Measurements from ENCODE around the gene MYG1.

Gene MYG1

GRCh38 chr12:53300187-53300586 lies 692 bp downstream of the MYG1 start:
- peak overlapping the region; percentile 91 for H3K4me3 ChIP-seq (ENCODE audit: low read depth, low read length)

GRCh38 chr12:53302903-53303302 lies 3.4 kb downstream of the MYG1 start:
- no peak overlapping the region for H4K8ac ChIP-seq (ENCODE audit: low read depth, low read length)

More at GRCh38 chr12:53300187-53300586, 692 bp downstream of the MYG1 start:
- Histone ChIP-seq H3K4ac (ENCODE audit: low read depth, low read length) (peak overlapping the region; percentile 37), H3K9me3 (ENCODE audit: insufficient read depth, low read depth, low read length) (peaks cover 3% of the 10 kb centered on the region), H4K12ac (ENCODE audit: low read depth, low read length) (peak overlapping the region; percentile 66), H3K14ac (ENCODE audit: low read length) (peak overlapping the region; percentile 66), H3K79me2 (ENCODE audit: control insufficient read depth, insufficient read depth, low read length, poor library complexity) (peaks cover 9% of the 10 kb centered on the region), H3K9ac (ENCODE audit: low read length) (peak overlapping the region; percentile 80), H3K4me1 (ENCODE audit: control insufficient read depth in 1 of 2, insufficient read depth in 2 of 2, low read length in 2 of 2) (peaks cover 4 to 11% of the 10 kb centered on the region in 2 experiments), H3K27ac (ENCODE audit: low read depth, low read length) (peak overlapping the region; percentile 65), H4K91ac (ENCODE audit: low read depth, low read length) (peak overlapping the region; percentile 64), H2BK12ac (ENCODE audit: low read length) (no peak overlapping the region), H3K27me3 (ENCODE audit: insufficient read depth, low read length) (no peaks in the 10 kb centered on the region), H3K18ac (ENCODE audit: low read length) (peak overlapping the region; percentile 60), H2BK5ac (ENCODE audit: low read depth, low read length, poor library complexity) (peak overlapping the region; percentile 13), H2AFZ (ENCODE audit: insufficient read depth, low read length, poor library complexity) (peak overlapping the region; percentile 68), H3K23ac (ENCODE audit: low read length) (no peak overlapping the region), H3K79me1 (ENCODE audit: low read length) (peaks cover 9% of the 10 kb centered on the region), H3K36me3 (ENCODE audit: control insufficient read depth in 1 of 2, insufficient read depth in 2 of 2, low read length in 2 of 2) (peaks cover 19 to 26% of the 10 kb centered on the region in 2 experiments), H3K4me2 (ENCODE audit: low read length) (peak overlapping the region; percentile 89), H2BK120ac (ENCODE audit: insufficient read depth, low read length, poor library complexity) (peak overlapping the region; percentile 60), H4K8ac (ENCODE audit: low read depth, low read length) (peak overlapping the region; percentile 89), H2AK5ac (ENCODE audit: low read length) (peak overlapping the region; percentile 1)
- DNase-seq: no peak
- no CpG with 5 or more reads among the region's 12 CpGs for WGBS (ENCODE audit: extremely low coverage, insufficient coverage, insufficient read length)

GRCh38 chr12:53306826-53307225 lies 7.3 kb downstream of the MYG1 start:
- Histone ChIP-seq H4K91ac (ENCODE audit: low read depth, low read length) (no peak overlapping the region), H4K8ac (ENCODE audit: low read depth, low read length) (no peak overlapping the region), H3K9me3 (ENCODE audit: insufficient read depth, low read depth, low read length) (no peaks in the 10 kb centered on the region), H3K4me2 (ENCODE audit: low read length) (no peak overlapping the region), H3K4me1 (ENCODE audit: control insufficient read depth in 1 of 2, insufficient read depth in 2 of 2, low read length in 2 of 2) (no peaks in the 10 kb centered on the region), H3K9ac (ENCODE audit: low read length) (no peak overlapping the region), H3K4ac (ENCODE audit: low read depth, low read length) (no peak overlapping the region), H3K27ac (ENCODE audit: low read depth, low read length) (no peak overlapping the region), H3K79me1 (ENCODE audit: low read length) (no peaks in the 10 kb centered on the region), H2BK120ac (ENCODE audit: insufficient read depth, low read length, poor library complexity) (no peak overlapping the region), H3K14ac (ENCODE audit: low read length) (no peak overlapping the region), H3K4me3 (ENCODE audit: low read depth, low read length) (no peak overlapping the region), H3K23ac (ENCODE audit: low read length) (no peak overlapping the region), H2AK5ac (ENCODE audit: low read length) (no peak overlapping the region), H3K27me3 (ENCODE audit: insufficient read depth, low read length) (no peaks in the 10 kb centered on the region), H3K79me2 (ENCODE audit: control insufficient read depth, insufficient read depth, low read length, poor library complexity) (no peaks in the 10 kb centered on the region), H2AFZ (ENCODE audit: insufficient read depth, low read length, poor library complexity) (no peak overlapping the region), H2BK12ac (ENCODE audit: low read length) (no peak overlapping the region), H4K12ac (ENCODE audit: low read depth, low read length) (no peak overlapping the region), H3K18ac (ENCODE audit: low read length) (no peak overlapping the region), H3K36me3 (ENCODE audit: control insufficient read depth in 1 of 2, insufficient read depth in 2 of 2, low read length in 2 of 2) (peaks cover 50 to 65% of the 10 kb centered on the region in 2 experiments), H2BK5ac (ENCODE audit: low read depth, low read length, poor library complexity) (no peak overlapping the region)
- DNase-seq: no peak
- WGBS (ENCODE audit: extremely low coverage, insufficient coverage, insufficient read length): no CpG with 5 or more reads among the region's 10 CpGs

More at GRCh38 chr12:53302903-53303302, 3.4 kb downstream of the MYG1 start:
- H2BK12ac ChIP-seq (ENCODE audit: low read length): no peak overlapping the region
- H4K12ac ChIP-seq (ENCODE audit: low read depth, low read length): no peak overlapping the region
- H3K79me1 ChIP-seq (ENCODE audit: low read length): peaks cover 6% of the 10 kb centered on the region
- H4K91ac ChIP-seq (ENCODE audit: low read depth, low read length): no peak overlapping the region
- no peak overlapping the region for H3K27ac ChIP-seq (ENCODE audit: low read depth, low read length)
- H2AK5ac ChIP-seq (ENCODE audit: low read length): no peak overlapping the region
- no peak overlapping the region for H3K4me2 ChIP-seq (ENCODE audit: low read length)
- H2BK5ac ChIP-seq (ENCODE audit: low read depth, low read length, poor library complexity): no peak overlapping the region
- peak overlapping the region; percentile 47 for H3K18ac ChIP-seq (ENCODE audit: low read length)
- no CpG with 5 or more reads among the region's 5 CpGs for WGBS (ENCODE audit: extremely low coverage, insufficient coverage, insufficient read length)
- no peak overlapping the region for H3K23ac ChIP-seq (ENCODE audit: low read length)
- H3K14ac ChIP-seq (ENCODE audit: low read length): no peak overlapping the region
- H3K79me2 ChIP-seq (ENCODE audit: control insufficient read depth, insufficient read depth, low read length, poor library complexity): peaks cover 5% of the 10 kb centered on the region
- no peak overlapping the region for H3K9ac ChIP-seq (ENCODE audit: low read length)
- no peaks in the 10 kb centered on the region for H3K27me3 ChIP-seq (ENCODE audit: insufficient read depth, low read length)
- no peak overlapping the region for H3K4me3 ChIP-seq (ENCODE audit: low read depth, low read length)
- H3K4ac ChIP-seq (ENCODE audit: low read depth, low read length): no peak overlapping the region
- no peak overlapping the region for H2BK120ac ChIP-seq (ENCODE audit: insufficient read depth, low read length, poor library complexity)
- no peak overlapping the region for H2AFZ ChIP-seq (ENCODE audit: insufficient read depth, low read length, poor library complexity)
- DNase-seq: no peak
- H3K9me3 ChIP-seq (ENCODE audit: insufficient read depth, low read depth, low read length): peaks cover 3% of the 10 kb centered on the region
- H3K4me1 ChIP-seq (ENCODE audit: control insufficient read depth in 1 of 2, insufficient read depth in 2 of 2, low read length in 2 of 2): peaks cover 4 to 11% of the 10 kb centered on the region in 2 experiments
- peaks cover 37 to 50% of the 10 kb centered on the region in 2 experiments for H3K36me3 ChIP-seq (ENCODE audit: control insufficient read depth in 1 of 2, insufficient read depth in 2 of 2, low read length in 2 of 2)

- no peak overlapping the region for H3K4ac ChIP-seq (ENCODE audit: low read depth, low read length)
- no peak overlapping the region for H2BK12ac ChIP-seq (ENCODE audit: low read length)
- no peaks in the 10 kb centered on the region for H3K4me1 ChIP-seq (ENCODE audit: control insufficient read depth in 1 of 2, insufficient read depth in 2 of 2, low read length in 2 of 2)
- no peak overlapping the region for H2BK5ac ChIP-seq (ENCODE audit: low read depth, low read length, poor library complexity)
- no peak overlapping the region for H4K91ac ChIP-seq (ENCODE audit: low read depth, low read length)
- H2AFZ ChIP-seq (ENCODE audit: insufficient read depth, low read length, poor library complexity): no peak overlapping the region
- H3K27me3 ChIP-seq (ENCODE audit: insufficient read depth, low read length): no peaks in the 10 kb centered on the region
- H3K9me3 ChIP-seq (ENCODE audit: insufficient read depth, low read depth, low read length): no peaks in the 10 kb centered on the region
- no peak for DNase-seq
- no peak overlapping the region for H2AK5ac ChIP-seq (ENCODE audit: low read length)
- H3K4me2 ChIP-seq (ENCODE audit: low read length): no peak overlapping the region
- H2BK120ac ChIP-seq (ENCODE audit: insufficient read depth, low read length, poor library complexity): no peak overlapping the region
- H3K79me2 ChIP-seq (ENCODE audit: control insufficient read depth, insufficient read depth, low read length, poor library complexity): no peaks in the 10 kb centered on the region
- no peak overlapping the region for H4K12ac ChIP-seq (ENCODE audit: low read depth, low read length)
- H3K4me3 ChIP-seq (ENCODE audit: low read depth, low read length): no peak overlapping the region
- H3K9ac ChIP-seq (ENCODE audit: low read length): no peak overlapping the region
- H3K18ac ChIP-seq (ENCODE audit: low read length): no peak overlapping the region
- H3K27ac ChIP-seq (ENCODE audit: low read depth, low read length): no peak overlapping the region
- H3K36me3 ChIP-seq (ENCODE audit: control insufficient read depth in 1 of 2, insufficient read depth in 2 of 2, low read length in 2 of 2): peaks cover 43 to 55% of the 10 kb centered on the region in 2 experiments
- WGBS (ENCODE audit: extremely low coverage, insufficient coverage, insufficient read length): no CpG with 5 or more reads among the region's 4 CpGs
- no peaks in the 10 kb centered on the region for H3K79me1 ChIP-seq (ENCODE audit: low read length)
- no peak overlapping the region for H3K14ac ChIP-seq (ENCODE audit: low read length)
- no peak overlapping the region for H3K23ac ChIP-seq (ENCODE audit: low read length)
- no peak overlapping the region for H4K8ac ChIP-seq (ENCODE audit: low read depth, low read length)
Observed at GRCh38 chr12:53308276-53308675, 8.8 kb downstream of the MYG1 start.
